HCT116 (cell line): ENCODE results near the gene FAM43A. TPM values are rescaled to one million over a fixed set of nuclear protein-coding genes. Genes with fewer than 3 reads are reported as not detected.

Experiments
- ATAC-seq: fragments of 200-7000 bp; cut with Tn5 transposase; 2 replicates; pipeline ENCODE4 v1.9.1; 2020; ENCODE audit warnings: mild to moderate bottlenecking, moderate library complexity
- BruUV-seq: library from RNA; stranded (reverse); fragments of 400-500 nt; replicated peaks from 2 replicates; lab custom pipeline; 2021; lab: Mats Ljungman, UMichigan
- CTCF ChIA-PET: fragments of 300-600 bp; sonication (Branson Sonifier 250); formaldehyde crosslinking; loops from one replicate; lab custom pipeline; 2021; ENCODE audit warnings: antibody characterized with exemption; lab: Charles Lee
- POLR2A ChIA-PET: fragments of 300-600, 350-600 bp; sonication (Branson Sonifier 250); formaldehyde crosslinking; loops from one replicate; lab custom pipeline; 2021; ENCODE audit warnings: antibody characterized with exemption; lab: Charles Lee
- RAD21 ChIA-PET, 2 experiments: fragments of 300-600 bp; sonication (Branson Sonifier 250); formaldehyde crosslinking; loops; one replicate each; lab custom pipeline; 2023; ENCODE audit warnings: low total read pairs in 2 of 2; ENCODE audit not compliant: uncharacterized antibody in 2 of 2, unreplicated experiment in 2 of 2, low non-redundant PET in 1 of 2; lab: Charles Lee
- DNase-seq: peaks from one replicate; pipeline ENCODE4 v3.0.0-alpha.2; 2010; ENCODE audit warnings: low read depth, low spot score
- H2AFZ ChIP-seq: fragments of 200-600 bp; shearing (Covaris generic), sonication (generic); 2 replicates; pipeline ENCODE4 v1.6.1; 2017; ENCODE audit warnings: low read depth, mixed run types, mixed read lengths, antibody characterized with exemption, low read length; ENCODE audit not compliant: poor library complexity, severe bottlenecking
- H3K27ac ChIP-seq: 2 replicates; pipeline ENCODE4 v1.5.1; 2012; ENCODE audit warnings: low read depth, low read length
- H3K27me3 ChIP-seq: fragments of 200-600 bp; sonication (generic); 2 replicates; pipeline ENCODE4 v1.6.1; 2016; ENCODE audit warnings: mixed run types, low read length, mixed read lengths; ENCODE audit not compliant: insufficient read depth
- H3K36me3 ChIP-seq, 2 experiments: fragments of 200-500 bp in 1 of 2; fragments of 200-600 bp in 1 of 2; sonication (Bioruptor generic) in 1 of 2; sonication (generic) in 1 of 2; 2 replicates each; pipeline versions ENCODE4 v1.5.1 to v1.6.1; 2014 to 2016; ENCODE audit warnings: low read length in 2 of 2, inconsistent platforms in 1 of 2, mixed read lengths in 1 of 2, mixed run types in 1 of 2; ENCODE audit not compliant: insufficient read depth in 2 of 2, control insufficient read depth in 1 of 2
- H3K4me1 ChIP-seq, 2 experiments: fragments of 200-600 bp in 1 of 2; sonication (generic) in 1 of 2; 2 replicates each; pipeline versions ENCODE4 v1.5.1 to v1.6.1; 2012 to 2017; ENCODE audit warnings: low read length in 2 of 2, inconsistent platforms in 1 of 2, mild to moderate bottlenecking in 1 of 2, mixed read lengths in 1 of 2, mixed run types in 1 of 2, moderate library complexity in 1 of 2; ENCODE audit not compliant: insufficient read depth in 2 of 2, control insufficient read depth in 1 of 2
- H3K4me2 ChIP-seq: fragments of 200-600 bp; sonication (generic); 2 replicates; pipeline ENCODE4 v1.6.1; 2017; ENCODE audit warnings: mixed run types, low read length, mixed read lengths
- H3K4me3 ChIP-seq, 2 experiments: fragments of 200-600 bp in 1 of 2; sonication (generic) in 1 of 2; replicated peaks in 1 of 2; 2 replicates each; pipeline ENCODE4 v1.5.1; 2011 to 2016; ENCODE audit warnings: low read length in 2 of 2, control low read depth in 1 of 2, low read depth in 1 of 2, mild to moderate bottlenecking in 1 of 2, mixed read lengths in 1 of 2, mixed run types in 1 of 2
- H3K79me2 ChIP-seq: fragments of 200-600 bp; sonication (generic); 2 replicates; pipeline ENCODE4 v1.6.1; 2017; ENCODE audit warnings: mild to moderate bottlenecking, mixed run types, low read length, moderate library complexity, mixed read lengths; ENCODE audit not compliant: insufficient read depth
- H3K9ac ChIP-seq: fragments of 200-600 bp; sonication (generic); 2 replicates; pipeline ENCODE4 v1.6.1; 2016; ENCODE audit warnings: low read length, mixed read lengths
- H3K9me2 ChIP-seq: fragments of 200-600 bp; sonication (generic), shearing (Covaris generic); 2 replicates; pipeline ENCODE4 v1.6.1; 2017; ENCODE audit warnings: mixed run types, mild to moderate bottlenecking, moderate library complexity; ENCODE audit not compliant: insufficient read depth
- H3K9me3 ChIP-seq, 2 experiments: fragments of 200-500 bp in 1 of 2; fragments of 200-600 bp in 1 of 2; sonication (Bioruptor generic) in 1 of 2; sonication (generic) in 1 of 2; 2 replicates each; pipeline ENCODE4 v1.6.1; 2014 to 2017; ENCODE audit warnings: low read length in 2 of 2, mixed read lengths in 2 of 2, inconsistent platforms in 1 of 2, low read depth in 1 of 2, mild to moderate bottlenecking in 1 of 2, mixed run types in 1 of 2, moderate library complexity in 1 of 2; ENCODE audit not compliant: control insufficient read depth in 1 of 2, insufficient read depth in 1 of 2
- H4K20me1 ChIP-seq: fragments of 200-600 bp; sonication (generic), shearing (Covaris generic); 2 replicates; pipeline ENCODE4 v1.6.1; 2017; ENCODE audit warnings: mixed run types, mild to moderate bottlenecking, moderate library complexity; ENCODE audit not compliant: insufficient read depth
- ATF3 ChIP-seq: IDR thresholded peaks from 2 replicates; pipeline ENCODE4 v1.6.1; 2012
- CEBPB ChIP-seq: IDR thresholded peaks from 2 replicates; pipeline ENCODE4 v1.6.1; 2012; ENCODE audit warnings: low read depth
- CTCF ChIP-seq, 3 experiments: fragments of 200-600 bp in 1 of 3; sonication (generic) in 1 of 3; IDR thresholded peaks in 2 of 3; conservative IDR thresholded peaks in 1 of 3; 2 replicates each; pipeline ENCODE4 v1.5.1; 2012 to 2017; ENCODE audit warnings: low read depth in 2 of 3, low read length in 2 of 3, antibody characterized with exemption in 1 of 3, borderline replicate concordance in 1 of 3, control low read depth in 1 of 3, mild to moderate bottlenecking in 1 of 3, mixed read lengths in 1 of 3, mixed run types in 1 of 3, moderate library complexity in 1 of 3; ENCODE audit not compliant: insufficient read depth in 1 of 3
- EGR1 ChIP-seq: IDR thresholded peaks from 2 replicates; pipeline ENCODE4 v1.6.1; 2012; ENCODE audit warnings: low read depth
- ELF1 ChIP-seq: IDR thresholded peaks from 2 replicates; pipeline ENCODE4 v1.6.1; 2012; ENCODE audit warnings: low read depth, borderline replicate concordance
- FOSL1 ChIP-seq: IDR thresholded peaks from 2 replicates; pipeline ENCODE4 v1.6.1; 2012; ENCODE audit warnings: low read depth
- RAD21 ChIP-seq: IDR thresholded peaks from 2 replicates; pipeline ENCODE4 v1.6.1; 2012; ENCODE audit warnings: low read depth, mild to moderate bottlenecking
- SIN3A ChIP-seq: IDR thresholded peaks from 2 replicates; pipeline ENCODE4 v1.6.1; 2012; ENCODE audit warnings: low read depth
- SP1 ChIP-seq: IDR thresholded peaks from 2 replicates; pipeline ENCODE4 v1.6.1; 2012; ENCODE audit warnings: low read depth
- YY1 ChIP-seq: IDR thresholded peaks from 2 replicates; pipeline ENCODE4 v1.6.1; 2011; ENCODE audit warnings: low read length, low read depth, moderate library complexity, mild to moderate bottlenecking; ENCODE audit not compliant: insufficient replicate concordance; ENCODE audit errors: extremely low read depth
- ZNF274 ChIP-seq: fragments of 200-500 bp; sonication (Bioruptor generic); IDR thresholded peaks from 2 replicates; pipeline ENCODE4 v1.6.1; 2014; ENCODE audit warnings: mild to moderate bottlenecking, low read depth, low read length, inconsistent platforms
- intact Hi-C: fragments of 100-400 bp; cut with micrococcal nuclease; formaldehyde crosslinking; loops from 2 replicates; pipeline ENCODE4 v1.10.0; 2022
- total RNA-seq: library from RNA; stranded (reverse); gene quantifications from one replicate; pipeline ENCODE4 v1.2.1, GENCODE V29; 2021; ENCODE audit not compliant: unreplicated experiment
- TF ChIP-seq, protein P1 (sequence below): IDR thresholded peaks from 2 replicates; pipeline ENCODE4 v1.6.1; 2011; ENCODE audit warnings: mild to moderate bottlenecking, low read length, moderate library complexity; ENCODE audit not compliant: insufficient replicate concordance; ENCODE audit errors: extremely low read depth

The FAM43A gene
- total RNA-seq, 1 experiment from 2014 or later: 6.8 TPM

DNA sequence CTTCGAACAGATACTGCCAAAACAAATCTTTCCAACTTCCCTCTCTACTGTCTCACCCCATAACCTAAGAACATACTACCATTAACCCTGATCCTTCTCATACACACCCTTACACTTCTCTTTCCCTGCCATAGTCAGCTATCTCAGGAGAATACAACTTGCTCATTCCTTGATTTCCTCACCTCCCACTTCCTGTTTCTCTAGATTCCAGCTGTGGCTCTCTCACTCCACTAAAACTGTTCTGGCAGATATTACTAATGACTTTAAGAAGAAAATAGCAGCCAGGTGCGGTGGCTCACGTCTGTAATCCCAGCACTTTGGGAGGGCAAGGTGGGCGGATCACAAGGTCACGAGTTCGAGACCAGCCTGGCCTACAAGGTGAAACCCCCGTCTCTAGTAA is 18.3 kb upstream of the FAM43A start (continued):
- no peak for TF ChIP-seq CTCF (IDR thresholded peaks at IDR 0.05 in 2 of 3, conservative IDR thresholded peaks at IDR 0.05 in 1 of 3; ENCODE audit: borderline replicate concordance in 1 of 3, insufficient read depth in 1 of 3, low read depth in 2 of 3, low read length in 2 of 3)
- TF ChIP-seq FOSL1: no peak
- no peak for TF ChIP-seq SP1
- no peak for TF ChIP-seq ELF1
- TF ChIP-seq, protein P1, sequence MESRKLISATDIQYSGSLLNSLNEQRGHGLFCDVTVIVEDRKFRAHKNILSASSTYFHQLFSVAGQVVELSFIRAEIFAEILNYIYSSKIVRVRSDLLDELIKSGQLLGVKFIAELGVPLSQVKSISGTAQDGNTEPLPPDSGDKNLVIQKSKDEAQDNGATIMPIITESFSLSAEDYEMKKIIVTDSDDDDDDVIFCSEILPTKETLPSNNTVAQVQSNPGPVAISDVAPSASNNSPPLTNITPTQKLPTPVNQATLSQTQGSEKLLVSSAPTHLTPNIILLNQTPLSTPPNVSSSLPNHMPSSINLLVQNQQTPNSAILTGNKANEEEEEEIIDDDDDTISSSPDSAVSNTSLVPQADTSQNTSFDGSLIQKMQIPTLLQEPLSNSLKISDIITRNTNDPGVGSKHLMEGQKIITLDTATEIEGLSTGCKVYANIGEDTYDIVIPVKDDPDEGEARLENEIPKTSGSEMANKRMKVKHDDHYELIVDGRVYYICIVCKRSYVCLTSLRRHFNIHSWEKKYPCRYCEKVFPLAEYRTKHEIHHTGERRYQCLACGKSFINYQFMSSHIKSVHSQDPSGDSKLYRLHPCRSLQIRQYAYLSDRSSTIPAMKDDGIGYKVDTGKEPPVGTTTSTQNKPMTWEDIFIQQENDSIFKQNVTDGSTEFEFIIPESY: no peak
- no peak for TF ChIP-seq YY1
- no peak for TF ChIP-seq ZNF274

DNA sequence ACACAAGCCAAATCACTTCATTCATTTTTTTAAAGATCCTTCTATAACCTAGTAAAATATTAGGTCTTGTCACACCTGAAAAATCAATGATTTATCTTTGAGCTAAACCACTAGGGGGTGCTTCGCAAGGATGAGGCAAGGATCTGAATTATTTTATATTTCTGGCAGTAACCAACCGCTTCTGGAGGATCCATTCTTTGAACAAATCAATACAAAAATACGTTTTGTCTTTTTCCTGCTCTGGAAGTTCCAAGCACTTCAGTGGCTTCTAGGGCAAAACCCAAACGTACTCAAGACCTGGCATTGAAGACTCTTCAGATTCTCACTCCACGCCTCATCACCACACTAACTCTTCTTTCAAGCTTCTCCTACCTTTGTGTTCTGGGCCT is 14.2 kb upstream of the FAM43A start:
- Histone ChIP-seq H3K79me2 (peaks cover 50% of the 10 kb centered on the region), H3K9me2 (no peaks in the 10 kb centered on the region), H3K4me1 (peaks cover 7 to 19% of the 10 kb centered on the region in 2 experiments; a peak in 3 of 4 replicates), H3K27me3 (no peaks in the 10 kb centered on the region; the same call in 1 of the 2 replicates), H3K9me3 (no peaks in the 10 kb centered on the region), H2AFZ (no peak overlapping the region), H3K4me2 (peak overlapping the region; percentile 76), H3K4me3 (peak overlapping the region; percentile 89 to 95), H3K9ac (peak overlapping the region; percentile 74), H3K27ac (peak overlapping the region; percentile 43), H3K36me3 (peaks cover 11 to 17% of the 10 kb centered on the region in 2 experiments; a peak in 3 of 4 replicates), H4K20me1 (peaks cover 12% of the 10 kb centered on the region; the same call in 1 of the 2 replicates)
- peak; percentile 24 for DNase-seq
- ATAC-seq: peak; percentile 38
- TSS peak; percentile 59 for BruUV-seq
- CTCF ChIA-PET: interaction anchor here (1.1 to 4.9 kb wide), 17 partner anchors 10 to 864 kb away, joined by 3 to 62 read pairs (median 8); partner anchors contain the start of gene XXYLT1
- RAD21 ChIA-PET: interaction anchor here (0.6 to 2.2 kb wide), 4 partner anchors 11 to 600 kb away, joined by 4 to 13 read pairs (median 8); partner anchors contain the start of gene XXYLT1 (in 1 of the 2)
- intact Hi-C loops: loop anchor here (1.0 to 5.0 kb wide), 2 partner anchors 339 to 435 kb away; no protein-coding TSS in a partner anchor
- POLR2A ChIA-PET: interaction anchor here (1.0 to 1.9 kb wide), 3 partner anchors 11 to 20 kb away, joined by 3 to 9 read pairs (median 3); partner anchors contain the start of gene FAM43A
- TF ChIP-seq SIN3A: no peak
- TF ChIP-seq CEBPB: no peak
- peak; percentile 62 for TF ChIP-seq RAD21
- TF ChIP-seq CTCF (IDR thresholded peaks at IDR 0.05 in 2 of 3, conservative IDR thresholded peaks at IDR 0.05 in 1 of 3; ENCODE audit: borderline replicate concordance in 1 of 3, insufficient read depth in 1 of 3, low read depth in 2 of 3, low read length in 2 of 3): peak; percentile 54 to 79 (median 72)
- TF ChIP-seq ATF3: no peak
- TF ChIP-seq, protein P1: no peak
- TF ChIP-seq EGR1: no peak
